D721Med (cell line): Measurements from ENCODE around the gene IL9.

Experiments used
- DNase-seq: peaks from one replicate; pipeline ENCODE4 v3.0.0; 2011; ENCODE audit warnings: low spot score; ENCODE audit not compliant: insufficient read length
- FAIRE-seq: peaks from 2 replicates; lab custom pipeline; 2011; peaks lifted over from hg19 to GRCh38; lab: Jason Lieb, UNC
- CTCF ChIP-seq: IDR thresholded peaks from 2 replicates; pipeline ENCODE4 v1.5.1; 2012; ENCODE audit warnings: mild to moderate bottlenecking, control low read depth; ENCODE audit not compliant: insufficient read depth; ENCODE audit errors: missing control alignments

IL9 gene

GRCh38 chr5:135895474-135896006, at the start of gene IL9:
Gene IL9, minus strand, starts transcription at chr5:135895841. Its CDS starts 25 bp downstream, at chr5:135895816.
- no peak for FAIRE-seq
- no peak for DNase-seq
- no peak for TF ChIP-seq CTCF

- FAIRE-seq (peak; percentile 91), DNase-seq (no peak)
- TF ChIP-seq CTCF = peak; percentile 95
These were observed 49.4 kb upstream of the IL9 start for GRCh38 chr5:135944967-135945560.

- DNase-seq (no peak), FAIRE-seq (no peak)
- TF ChIP-seq CTCF = no peak
These were observed 48.9 kb upstream of the IL9 start for GRCh38 chr5:135944564-135944963.

GRCh38 chr5:135942202-135942771, 46.6 kb upstream of the IL9 start:
- TF ChIP-seq CTCF = no peak
- DNase-seq (no peak), FAIRE-seq (no peak)

- no peak for DNase-seq
- no peak for TF ChIP-seq CTCF
- FAIRE-seq = no peak
These were observed 46.1 kb upstream of the IL9 start for GRCh38 chr5:135941711-135942110.

- no peak for FAIRE-seq
- TF ChIP-seq CTCF = no peak
- DNase-seq = no peak
These were observed 41.7 kb upstream of the IL9 start for GRCh38 chr5:135937245-135937911.

GRCh38 chr5:135934939-135935338, 39.3 kb upstream of the IL9 start:
- FAIRE-seq (no peak), DNase-seq (no peak)
- no peak for TF ChIP-seq CTCF
